HEK293 (cell line): ENCODE results near the gene RBM20.

ENCODE experiments used
- CTCF ChIA-PET: fragments of 350-600 bp; formaldehyde crosslinking; extraction: SDS; loops from one replicate; lab custom pipeline; 2021; ENCODE audit warnings: antibody characterized with exemption; lab: Yijun Ruan, JAX
- POLR2A ChIA-PET: fragments of 300-600 bp; formaldehyde crosslinking; extraction: SDS; loops from one replicate; lab custom pipeline; 2020; ENCODE audit warnings: antibody characterized with exemption, inconsistent platforms; lab: Yijun Ruan, JAX
- H3K27ac ChIP-seq: fragments of 200-500 bp; sonication (Bioruptor generic); 2 replicates; pipeline ENCODE4 v1.5.1; 2014; ENCODE audit warnings: low read depth, low read length, control low read depth, inconsistent platforms; ENCODE audit errors: extremely low read depth
- H3K36me3 ChIP-seq, 2 experiments: fragments of 200-500 bp in 1 of 2; sonication (Bioruptor generic) in 1 of 2; 1 replicate in 1 of 2; 2 replicates in 1 of 2; pipeline ENCODE4 v1.5.1; 2014 to 2017; ENCODE audit warnings: inconsistent platforms in 2 of 2, low read length in 2 of 2; ENCODE audit not compliant: control insufficient read depth in 2 of 2, insufficient read depth in 1 of 2
- H3K4me1 ChIP-seq: fragments of 200-500 bp; sonication (Bioruptor generic); 2 replicates; pipeline ENCODE4 v1.5.1; 2014; ENCODE audit warnings: mild to moderate bottlenecking, low read length, inconsistent platforms; ENCODE audit not compliant: control insufficient read depth, insufficient read depth
- H3K4me3 ChIP-seq: 2 replicates; pipeline ENCODE4 v1.5.1; 2011; ENCODE audit warnings: low read depth, mild to moderate bottlenecking, control low read depth, low read length, moderate library complexity
- H3K9me3 ChIP-seq: fragments of 200-500 bp; sonication (Bioruptor generic); 2 replicates; pipeline ENCODE4 v1.5.1; 2014; ENCODE audit warnings: low read depth, low read length, inconsistent platforms; ENCODE audit not compliant: control insufficient read depth, insufficient read depth
- FEZF1 ChIP-seq: fragments of 450-650 bp; formaldehyde crosslinking; IDR thresholded peaks from 2 replicates; pipeline ENCODE4 v1.5.1; 2016; ENCODE audit warnings: missing biosample characterization, missing genetic modification characterization
- PRDM1 ChIP-seq: fragments of 450-650 bp; formaldehyde crosslinking; IDR thresholded peaks from 2 replicates; pipeline ENCODE4; 2016; ENCODE audit warnings: missing biosample characterization, missing genetic modification characterization
- ZNF423 ChIP-seq: fragments of 450-650 bp; formaldehyde crosslinking; IDR thresholded peaks from 2 replicates; pipeline ENCODE4 v1.5.1; 2016; ENCODE audit warnings: missing biosample characterization, missing genetic modification characterization
- ZNF521 ChIP-seq: fragments of 450-650 bp; formaldehyde crosslinking; IDR thresholded peaks from 2 replicates; pipeline ENCODE4 v1.5.1; 2017; ENCODE audit warnings: missing biosample characterization, mild to moderate bottlenecking, missing genetic modification characterization
- ZNF558 ChIP-seq: fragments of 450-650 bp; formaldehyde crosslinking; IDR thresholded peaks from 2 replicates; pipeline ENCODE4 v1.5.1; 2016; ENCODE audit warnings: missing biosample characterization, missing genetic modification characterization
- ZNF629 ChIP-seq: fragments of 450-650 bp; formaldehyde crosslinking; IDR thresholded peaks from 2 replicates; pipeline ENCODE4 v1.5.1; 2017; ENCODE audit warnings: missing biosample characterization, missing genetic modification characterization
- ZNF791 ChIP-seq: fragments of 450-650 bp; formaldehyde crosslinking; IDR thresholded peaks from 2 replicates; pipeline ENCODE4 v1.5.1; 2016; ENCODE audit warnings: missing biosample characterization, missing genetic modification characterization
- TF ChIP-seq, protein P1 (sequence below): fragments of 450-650 bp; formaldehyde crosslinking; IDR thresholded peaks from 2 replicates; pipeline ENCODE4 v1.5.1; 2016; ENCODE audit warnings: missing biosample characterization, missing genetic modification characterization
- TF ChIP-seq, protein P2 (sequence below): fragments of 450-650 bp; formaldehyde crosslinking; IDR thresholded peaks from 2 replicates; pipeline ENCODE4 v1.5.1; 2017; ENCODE audit warnings: missing biosample characterization, missing genetic modification characterization
- TF ChIP-seq, protein P3 (sequence below): fragments of 450-650 bp; formaldehyde crosslinking; IDR thresholded peaks from 2 replicates; pipeline ENCODE4 v1.5.1; 2016; ENCODE audit warnings: missing biosample characterization, missing genetic modification characterization

Gene RBM20

DNA sequence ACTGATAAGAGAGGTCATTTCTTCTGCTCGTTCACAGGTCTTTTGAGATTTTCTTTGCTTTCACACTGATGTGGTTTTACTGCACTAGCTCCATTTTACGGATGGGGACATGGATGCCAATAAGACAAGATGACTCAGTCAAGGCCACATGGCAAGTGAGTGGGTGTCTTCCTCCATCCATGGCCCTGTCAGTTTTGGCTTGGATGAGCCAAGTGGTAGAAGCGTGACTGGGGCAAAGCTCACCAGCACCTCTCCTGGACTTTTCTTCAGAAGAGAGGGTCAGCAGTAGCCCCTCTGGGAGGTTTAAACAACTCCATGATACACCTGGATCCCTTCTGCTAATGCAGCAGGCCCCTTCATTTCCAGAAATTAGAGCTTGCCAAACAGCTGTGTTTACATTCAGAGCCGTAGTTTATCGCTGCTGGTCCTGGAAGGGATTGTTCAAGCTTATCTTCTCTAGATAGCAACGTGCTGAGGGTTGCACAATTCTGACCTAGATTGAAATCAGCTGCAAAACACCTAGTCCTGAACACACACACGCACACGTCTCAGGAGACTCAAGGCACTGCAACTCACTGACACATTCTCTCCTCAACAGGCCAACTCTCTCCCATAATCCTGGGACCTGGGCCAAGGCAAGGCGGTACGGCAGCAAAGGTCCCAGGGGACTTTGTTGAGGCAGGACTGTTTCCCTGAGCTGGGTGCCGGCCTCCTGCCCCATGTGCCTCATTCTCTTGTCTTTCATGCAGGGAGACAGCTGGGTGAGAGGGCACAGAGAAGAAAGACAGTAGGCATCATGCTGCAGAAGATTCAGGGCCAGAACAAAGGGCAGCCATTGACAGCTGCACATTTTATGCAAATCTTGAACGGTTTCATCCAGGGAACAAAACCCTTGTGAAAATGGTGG is 213.4 kb downstream of the RBM20 start (continued):
- TF ChIP-seq, protein P1, sequence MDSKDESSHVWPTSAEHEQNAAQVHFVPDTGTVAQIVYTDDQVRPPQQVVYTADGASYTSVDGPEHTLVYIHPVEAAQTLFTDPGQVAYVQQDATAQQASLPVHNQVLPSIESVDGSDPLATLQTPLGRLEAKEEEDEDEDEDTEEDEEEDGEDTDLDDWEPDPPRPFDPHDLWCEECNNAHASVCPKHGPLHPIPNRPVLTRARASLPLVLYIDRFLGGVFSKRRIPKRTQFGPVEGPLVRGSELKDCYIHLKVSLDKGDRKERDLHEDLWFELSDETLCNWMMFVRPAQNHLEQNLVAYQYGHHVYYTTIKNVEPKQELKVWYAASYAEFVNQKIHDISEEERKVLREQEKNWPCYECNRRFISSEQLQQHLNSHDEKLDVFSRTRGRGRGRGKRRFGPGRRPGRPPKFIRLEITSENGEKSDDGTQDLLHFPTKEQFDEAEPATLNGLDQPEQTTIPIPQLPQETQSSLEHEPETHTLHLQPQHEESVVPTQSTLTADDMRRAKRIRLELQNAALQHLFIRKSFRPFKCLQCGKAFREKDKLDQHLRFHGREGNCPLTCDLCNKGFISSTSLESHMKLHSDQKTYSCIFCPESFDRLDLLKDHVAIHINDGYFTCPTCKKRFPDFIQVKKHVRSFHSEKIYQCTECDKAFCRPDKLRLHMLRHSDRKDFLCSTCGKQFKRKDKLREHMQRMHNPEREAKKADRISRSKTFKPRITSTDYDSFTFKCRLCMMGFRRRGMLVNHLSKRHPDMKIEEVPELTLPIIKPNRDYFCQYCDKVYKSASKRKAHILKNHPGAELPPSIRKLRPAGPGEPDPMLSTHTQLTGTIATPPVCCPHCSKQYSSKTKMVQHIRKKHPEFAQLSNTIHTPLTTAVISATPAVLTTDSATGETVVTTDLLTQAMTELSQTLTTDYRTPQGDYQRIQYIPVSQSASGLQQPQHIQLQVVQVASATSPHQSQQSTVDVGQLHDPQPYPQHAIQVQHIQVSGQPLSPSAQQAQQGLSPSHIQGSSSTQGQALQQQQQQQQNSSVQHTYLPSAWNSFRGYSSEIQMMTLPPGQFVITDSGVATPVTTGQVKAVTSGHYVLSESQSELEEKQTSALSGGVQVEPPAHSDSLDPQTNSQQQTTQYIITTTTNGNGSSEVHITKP (tag by site-specific recombination) = peak; percentile 92
- TF ChIP-seq ZNF629 (tag by site-specific recombination) (peak; percentile 24; the same call in 1 of the 2 replicates), FEZF1 (tag by site-specific recombination) (peak; percentile 66), ZNF423 (tag by site-specific recombination) (peak; percentile 50; the same call in 1 of the 2 replicates), ZNF791 (tag by site-specific recombination) (no peak), PRDM1 (peak; percentile 91), ZNF521 (tag by site-specific recombination) (no peak)
- TF ChIP-seq, protein P2, sequence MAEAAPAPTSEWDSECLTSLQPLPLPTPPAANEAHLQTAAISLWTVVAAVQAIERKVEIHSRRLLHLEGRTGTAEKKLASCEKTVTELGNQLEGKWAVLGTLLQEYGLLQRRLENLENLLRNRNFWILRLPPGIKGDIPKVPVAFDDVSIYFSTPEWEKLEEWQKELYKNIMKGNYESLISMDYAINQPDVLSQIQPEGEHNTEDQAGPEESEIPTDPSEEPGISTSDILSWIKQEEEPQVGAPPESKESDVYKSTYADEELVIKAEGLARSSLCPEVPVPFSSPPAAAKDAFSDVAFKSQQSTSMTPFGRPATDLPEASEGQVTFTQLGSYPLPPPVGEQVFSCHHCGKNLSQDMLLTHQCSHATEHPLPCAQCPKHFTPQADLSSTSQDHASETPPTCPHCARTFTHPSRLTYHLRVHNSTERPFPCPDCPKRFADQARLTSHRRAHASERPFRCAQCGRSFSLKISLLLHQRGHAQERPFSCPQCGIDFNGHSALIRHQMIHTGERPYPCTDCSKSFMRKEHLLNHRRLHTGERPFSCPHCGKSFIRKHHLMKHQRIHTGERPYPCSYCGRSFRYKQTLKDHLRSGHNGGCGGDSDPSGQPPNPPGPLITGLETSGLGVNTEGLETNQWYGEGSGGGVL = peak; percentile 45

DNA sequence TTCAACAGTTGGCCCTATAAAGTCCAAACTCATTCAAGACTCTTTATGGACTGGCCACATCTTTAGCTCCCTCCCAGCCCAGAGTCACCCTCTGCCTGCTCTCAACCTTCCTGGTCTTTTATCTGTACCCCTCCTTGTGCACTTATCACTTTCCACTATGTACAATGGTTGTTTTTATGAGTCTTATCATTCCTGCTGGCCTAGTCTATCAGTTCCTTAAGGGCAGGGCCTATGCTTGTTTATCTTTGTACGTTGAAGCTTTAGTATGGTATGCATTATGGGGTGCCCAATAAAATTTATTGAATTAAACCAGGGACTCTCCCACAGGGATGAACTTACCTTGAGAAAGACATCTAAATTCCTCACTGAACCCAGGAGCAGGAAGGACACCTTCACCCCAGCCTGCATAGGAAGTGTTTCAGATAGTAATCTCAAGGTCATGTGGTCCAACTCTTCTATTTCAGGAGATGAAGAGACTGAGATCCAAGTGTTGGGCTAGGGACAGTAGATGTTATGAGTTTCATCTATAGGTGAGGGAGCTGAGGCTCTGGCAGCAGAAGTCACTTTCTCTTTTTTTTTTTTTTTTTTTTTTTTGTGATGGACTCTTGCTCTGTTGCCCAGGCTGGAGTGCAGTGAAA is 214.3 kb downstream of the RBM20 start:
- CTCF ChIA-PET = interaction anchor here (0.7 to 1.2 kb wide), 6 partner anchors 13 to 54 kb away, joined by 3 to 4 read pairs (median 3); partner anchors contain the start of gene PDCD4

More for the DNA sequence above, 214.3 kb downstream of the RBM20 start:
- Histone ChIP-seq H3K27ac (peak overlapping the region; percentile 70; the same call in 1 of the 2 replicates), H3K4me3 (no peak overlapping the region), H3K36me3 (no peaks in the 10 kb centered on the region), H3K4me1 (peaks cover 13% of the 10 kb centered on the region), H3K9me3 (no peaks in the 10 kb centered on the region)
- TF ChIP-seq PRDM1 (peak; percentile 52), ZNF558 (no peak)
- TF ChIP-seq, protein P1 (tag by site-specific recombination) = peak; percentile 64
- TF ChIP-seq, protein P3, sequence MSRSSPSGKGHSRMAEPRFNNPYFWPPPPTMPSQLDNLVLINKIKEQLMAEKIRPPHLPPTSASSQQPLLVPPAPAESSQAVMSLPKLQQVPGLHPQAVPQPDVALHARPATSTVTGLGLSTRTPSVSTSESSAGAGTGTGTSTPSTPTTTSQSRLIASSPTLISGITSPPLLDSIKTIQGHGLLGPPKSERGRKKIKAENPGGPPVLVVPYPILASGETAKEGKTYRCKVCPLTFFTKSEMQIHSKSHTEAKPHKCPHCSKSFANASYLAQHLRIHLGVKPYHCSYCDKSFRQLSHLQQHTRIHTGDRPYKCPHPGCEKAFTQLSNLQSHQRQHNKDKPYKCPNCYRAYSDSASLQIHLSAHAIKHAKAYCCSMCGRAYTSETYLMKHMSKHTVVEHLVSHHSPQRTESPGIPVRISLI (tag by site-specific recombination) = peak; percentile 80
- POLR2A ChIA-PET = interaction anchor here (1.7 to 3.1 kb wide), 2 partner anchors 13 to 55 kb away, joined by 5 to 26 read pairs; partner anchors contain the start of gene PDCD4
